Activated naive CD8-positive, alpha-beta T cell treated with anti-CD3 and anti-CD28 coated beads, Interleukin-2, amount 50 U/mL, for 24 hours (primary cell): ENCODE data around the gene ZSCAN20.

Experiments
- ATAC-seq: fragments of 150-1000 bp; cut with Tn5 transposase; one replicate; pipeline ENCODE4 v1.10.0; 2021
- DNase-seq: peaks from one replicate; pipeline ENCODE4 v3.0.0; 2021
- H3K27ac Mint-ChIP-seq: one replicate; pipeline ENCODE4 v1.8.0; 2021; ENCODE audit warnings: mild to moderate bottlenecking, mixed read lengths
- H3K27me3 Mint-ChIP-seq: one replicate; pipeline ENCODE4 v1.8.0; 2021; ENCODE audit warnings: mixed read lengths
- H3K36me3 Mint-ChIP-seq: one replicate; pipeline ENCODE4 v1.8.0; 2021; ENCODE audit warnings: low read depth, mixed read lengths
- H3K4me1 Mint-ChIP-seq: one replicate; pipeline ENCODE4 v1.8.0; 2021; ENCODE audit warnings: mixed read lengths
- H3K4me3 Mint-ChIP-seq: one replicate; pipeline ENCODE4 v1.8.0; 2021; ENCODE audit warnings: mild to moderate bottlenecking, moderate library complexity, mixed read lengths
- H3K9me3 Mint-ChIP-seq: one replicate; pipeline ENCODE4 v1.8.0; 2021; ENCODE audit warnings: mixed read lengths

Gene ZSCAN20

GRCh38 chr1:33472269-33472980 lies at the start of gene ZSCAN20:
Gene ZSCAN20 (plus strand): TSS chr1:33472645. CDS start chr1:33479289, 6,644 bp downstream.
- Mint-ChIP-seq H3K4me1 (peaks cover 23% of the 10 kb centered on the region), H3K27me3 (no peaks in the 10 kb centered on the region), H3K27ac (peak within 1 kb of the TSS; percentile 76), H3K4me3 (peak within 1 kb of the TSS; percentile 77), H3K36me3 (no peaks in the 10 kb centered on the region), H3K9me3 (no peaks in the 10 kb centered on the region)
- ATAC-seq: peak; percentile 95
- DNase-seq: peak; percentile 89

GRCh38 chr1:33424205-33424604 lies 48.2 kb upstream of the ZSCAN20 start:
- Mint-ChIP-seq H3K9me3 (no peaks in the 10 kb centered on the region), H3K36me3 (no peaks in the 10 kb centered on the region), H3K27ac (no peak overlapping the region), H3K4me3 (no peak overlapping the region), H3K4me1 (peaks cover 4% of the 10 kb centered on the region), H3K27me3 (peaks cover 14% of the 10 kb centered on the region)
- ATAC-seq (no peak), DNase-seq (no peak)

- H3K4me3 Mint-ChIP-seq: no peak overlapping the region
- peaks cover 4% of the 10 kb centered on the region for H3K4me1 Mint-ChIP-seq
- ATAC-seq (no peak), DNase-seq (no peak)
- peaks cover 14% of the 10 kb centered on the region for H3K27me3 Mint-ChIP-seq
- no peaks in the 10 kb centered on the region for H3K9me3 Mint-ChIP-seq
- no peaks in the 10 kb centered on the region for H3K36me3 Mint-ChIP-seq
- H3K27ac Mint-ChIP-seq: no peak overlapping the region
These were observed 47.8 kb upstream of the ZSCAN20 start for GRCh38 chr1:33424610-33425009.

GRCh38 chr1:33425900-33426299 lies 46.5 kb upstream of the ZSCAN20 start:
- ATAC-seq (no peak), DNase-seq (no peak)
- no peak overlapping the region for H3K27ac Mint-ChIP-seq
- no peaks in the 10 kb centered on the region for H3K9me3 Mint-ChIP-seq
- H3K4me1 Mint-ChIP-seq: peaks cover 6% of the 10 kb centered on the region
- no peaks in the 10 kb centered on the region for H3K36me3 Mint-ChIP-seq
- H3K27me3 Mint-ChIP-seq: peaks cover 13% of the 10 kb centered on the region
- H3K4me3 Mint-ChIP-seq: no peak overlapping the region

GRCh38 chr1:33426916-33427315 lies 45.5 kb upstream of the ZSCAN20 start:
- no peak for DNase-seq
- no peaks in the 10 kb centered on the region for H3K9me3 Mint-ChIP-seq
- no peak overlapping the region for H3K27ac Mint-ChIP-seq
- H3K4me1 Mint-ChIP-seq: peaks cover 10% of the 10 kb centered on the region
- H3K4me3 Mint-ChIP-seq: no peak overlapping the region
- H3K27me3 Mint-ChIP-seq: peaks cover 11% of the 10 kb centered on the region
- H3K36me3 Mint-ChIP-seq: no peaks in the 10 kb centered on the region
- ATAC-seq: no peak

- ATAC-seq: no peak
- no peaks in the 10 kb centered on the region for H3K9me3 Mint-ChIP-seq
- no peak overlapping the region for H3K4me3 Mint-ChIP-seq
- no peak overlapping the region for H3K27ac Mint-ChIP-seq
- H3K36me3 Mint-ChIP-seq: no peaks in the 10 kb centered on the region
- peaks cover 13% of the 10 kb centered on the region for H3K4me1 Mint-ChIP-seq
- no peak for DNase-seq
- peaks cover 7% of the 10 kb centered on the region for H3K27me3 Mint-ChIP-seq
These were observed 43.8 kb upstream of the ZSCAN20 start for GRCh38 chr1:33428661-33429060.

- Mint-ChIP-seq H3K9me3 (no peaks in the 10 kb centered on the region), H3K27me3 (peaks cover 7% of the 10 kb centered on the region), H3K36me3 (no peaks in the 10 kb centered on the region), H3K4me1 (peaks cover 14% of the 10 kb centered on the region), H3K27ac (no peak overlapping the region), H3K4me3 (no peak overlapping the region)
- ATAC-seq (no peak), DNase-seq (no peak)
These were observed 43.1 kb upstream of the ZSCAN20 start for GRCh38 chr1:33429332-33429731.

GRCh38 chr1:33429856-33430691 lies 42.4 kb upstream of the ZSCAN20 start:
- H3K4me1 Mint-ChIP-seq: peaks cover 14% of the 10 kb centered on the region
- no peaks in the 10 kb centered on the region for H3K36me3 Mint-ChIP-seq
- H3K9me3 Mint-ChIP-seq: no peaks in the 10 kb centered on the region
- peak; percentile 6 for ATAC-seq
- H3K27ac Mint-ChIP-seq: no peak overlapping the region
- DNase-seq: peak; percentile 6
- H3K4me3 Mint-ChIP-seq: no peak overlapping the region
- H3K27me3 Mint-ChIP-seq: peaks cover 7% of the 10 kb centered on the region

GRCh38 chr1:33430692-33431593 lies 41.5 kb upstream of the ZSCAN20 start, which contains the start of gene PHC2:
Gene PHC2 (minus strand): TSS chr1:33431095. CDS start chr1:33375539, 55,556 bp downstream.
- ATAC-seq: peak; percentile 98
- Mint-ChIP-seq H3K4me1 (peaks cover 11% of the 10 kb centered on the region), H3K27ac (no peak within 1 kb of the TSS), H3K4me3 (peak within 1 kb of the TSS; percentile 37), H3K9me3 (no peaks in the 10 kb centered on the region), H3K27me3 (peaks cover 5% of the 10 kb centered on the region), H3K36me3 (no peaks in the 10 kb centered on the region)
- peak; percentile 92 for DNase-seq

- H3K27ac Mint-ChIP-seq: no peak overlapping the region
- no peaks in the 10 kb centered on the region for H3K9me3 Mint-ChIP-seq
These were observed 38.7 kb upstream of the ZSCAN20 start for GRCh38 chr1:33433509-33434362.

GRCh38 chr1:33434363-33434750 lies 38.1 kb upstream of the ZSCAN20 start:
- H3K27ac Mint-ChIP-seq: no peak overlapping the region
- no peaks in the 10 kb centered on the region for H3K36me3 Mint-ChIP-seq
- no peaks in the 10 kb centered on the region for H3K9me3 Mint-ChIP-seq
- peaks cover 10% of the 10 kb centered on the region for H3K4me1 Mint-ChIP-seq
- H3K4me3 Mint-ChIP-seq: no peak overlapping the region
- no peak for DNase-seq
- no peak for ATAC-seq
- peaks cover 2% of the 10 kb centered on the region for H3K27me3 Mint-ChIP-seq

More at GRCh38 chr1:33433509-33434362, 38.7 kb upstream of the ZSCAN20 start:
- ATAC-seq (no peak), DNase-seq (no peak)
- Mint-ChIP-seq H3K27me3 (peaks cover 2% of the 10 kb centered on the region), H3K4me1 (peaks cover 10% of the 10 kb centered on the region), H3K4me3 (no peak overlapping the region), H3K36me3 (no peaks in the 10 kb centered on the region)

GRCh38 chr1:33435096-33435820 lies 37.2 kb upstream of the ZSCAN20 start:
- Mint-ChIP-seq H3K4me3 (no peak overlapping the region), H3K27me3 (peaks cover 2% of the 10 kb centered on the region), H3K4me1 (peaks cover 8% of the 10 kb centered on the region), H3K9me3 (no peaks in the 10 kb centered on the region), H3K27ac (no peak overlapping the region), H3K36me3 (no peaks in the 10 kb centered on the region)
- ATAC-seq (no peak), DNase-seq (no peak)
